Measurements from ENCODE around the gene GIPR.
A peak's percentile ranks its signal among the peaks of the same experiment; 100 is the strongest.
"Not testable (repeated sequence)": the region's sequence is repeated elsewhere in the genome, so short reads cannot be mapped to it uniquely, and the experiment has no call there.

Gene GIPR

GRCh38 chr19:45667620-45668341, at the start of gene GIPR:
GIPR (plus strand) TSS chr19:45668221; CDS start chr19:45669521, 1,300 bp downstream.
- DNase-seq = peak; percentile 79

- no peak for DNase-seq
Measured at GRCh38 chr19:45621389-45621788, 46.6 kb upstream of the GIPR start.

- no peak for DNase-seq
Measured at GRCh38 chr19:45621976-45622503, 46.0 kb upstream of the GIPR start.

GRCh38 chr19:45623984-45624383, 44.0 kb upstream of the GIPR start:
- no peak for DNase-seq

GRCh38 chr19:45628219-45628618, 39.8 kb upstream of the GIPR start:
- not testable (repeated sequence) for DNase-seq

- DNase-seq = peak; percentile 19
Measured at GRCh38 chr19:45629704-45630103, 38.3 kb upstream of the GIPR start.

GRCh38 chr19:45630463-45630862, 37.6 kb upstream of the GIPR start:
- DNase-seq = peak; percentile 70

- peak; percentile 71 for DNase-seq
Measured at GRCh38 chr19:45632468-45633196, 35.4 kb upstream of the GIPR start.

- no peak for DNase-seq
Measured at GRCh38 chr19:45636275-45636674, 31.7 kb upstream of the GIPR start.

GRCh38 chr19:45636902-45637301, 31.1 kb upstream of the GIPR start:
- no peak for DNase-seq

GRCh38 chr19:45637890-45638667, 29.9 kb upstream of the GIPR start:
- no peak for DNase-seq

- DNase-seq = peak; percentile 67
Measured at GRCh38 chr19:45638930-45639729, 28.9 kb upstream of the GIPR start, which contains the start of gene EML2. EML2 (minus strand) TSS chr19:45639397; CDS start chr19:45639376, 21 bp downstream.

- peak; percentile 65 for DNase-seq
Measured at GRCh38 chr19:45640849-45641273, 27.2 kb upstream of the GIPR start.

GRCh38 chr19:45641274-45642105, 26.5 kb upstream of the GIPR start:
- DNase-seq = peak; percentile 96

- DNase-seq = peak; percentile 98
Measured at GRCh38 chr19:45643024-45643926, 24.7 kb upstream of the GIPR start.

GRCh38 chr19:45643927-45644771, 23.9 kb upstream of the GIPR start:
- no peak for DNase-seq

GRCh38 chr19:45645068-45645630, 22.9 kb upstream of the GIPR start:
- DNase-seq = no peak

- peak; percentile 89 for DNase-seq
Measured at GRCh38 chr19:45645631-45646344, 22.2 kb upstream of the GIPR start.

Measured in activated CD4-positive, alpha-beta T cell treated with anti-CD3 and anti-CD28 coated beads, Interleukin-2, Interleukin-6, amounts not matched to agents 100 ng/mL and 50 ng/mL, durations not matched to agents 16 hours and 8 hours (primary cell).